Thyroid gland (tissue), 4 donors: ENCODE data around the gene FAM83C.
"Not testable (repeated sequence)": the region's sequence is repeated elsewhere in the genome, so short reads cannot be mapped to it uniquely, and the experiment has no call there.

Source experiments
- POLR2A ChIP-seq, 2 donors: fragments of 450-650 bp; IDR thresholded peaks; one replicate each; pipeline ENCODE4 v1.6.1; 2017; ENCODE audit warnings: antibody characterized with exemption in 2 of 2, mild to moderate bottlenecking in 2 of 2, moderate library complexity in 1 of 2
- TF ChIP-seq, protein P1 (sequence below), 6 experiments: fragments of 200-600 bp in 3 of 6; fragments of 450-650 bp in 3 of 6; sonication (generic) in 3 of 6; IDR thresholded peaks; one replicate each; pipeline ENCODE4 v1.5.1; 2016 to 2019; ENCODE audit warnings: antibody characterized with exemption in 6 of 6, mild to moderate bottlenecking in 2 of 6, inconsistent platforms in 1 of 6, moderate library complexity in 1 of 6

DNA sequence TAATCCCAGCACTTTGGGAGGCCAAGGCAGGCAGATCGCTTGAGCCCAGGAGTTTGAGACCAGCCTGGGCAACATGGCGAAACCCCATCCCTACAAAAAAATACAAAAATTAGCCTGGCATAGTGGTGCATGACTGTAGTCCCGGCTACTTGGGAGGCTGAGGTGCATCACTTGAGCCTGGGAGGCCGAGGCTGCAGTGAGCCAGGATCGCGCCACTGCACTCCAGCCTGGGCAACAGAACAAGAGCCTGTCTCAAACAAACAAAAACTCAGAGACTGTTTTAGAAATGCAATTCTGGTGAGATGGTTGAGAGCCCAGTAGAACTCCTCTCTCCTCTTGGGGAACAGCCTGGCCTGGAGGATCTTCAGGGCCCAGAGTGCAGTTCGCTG lies 23.4 kb upstream of the FAM83C start:
- TF ChIP-seq, protein P1, sequence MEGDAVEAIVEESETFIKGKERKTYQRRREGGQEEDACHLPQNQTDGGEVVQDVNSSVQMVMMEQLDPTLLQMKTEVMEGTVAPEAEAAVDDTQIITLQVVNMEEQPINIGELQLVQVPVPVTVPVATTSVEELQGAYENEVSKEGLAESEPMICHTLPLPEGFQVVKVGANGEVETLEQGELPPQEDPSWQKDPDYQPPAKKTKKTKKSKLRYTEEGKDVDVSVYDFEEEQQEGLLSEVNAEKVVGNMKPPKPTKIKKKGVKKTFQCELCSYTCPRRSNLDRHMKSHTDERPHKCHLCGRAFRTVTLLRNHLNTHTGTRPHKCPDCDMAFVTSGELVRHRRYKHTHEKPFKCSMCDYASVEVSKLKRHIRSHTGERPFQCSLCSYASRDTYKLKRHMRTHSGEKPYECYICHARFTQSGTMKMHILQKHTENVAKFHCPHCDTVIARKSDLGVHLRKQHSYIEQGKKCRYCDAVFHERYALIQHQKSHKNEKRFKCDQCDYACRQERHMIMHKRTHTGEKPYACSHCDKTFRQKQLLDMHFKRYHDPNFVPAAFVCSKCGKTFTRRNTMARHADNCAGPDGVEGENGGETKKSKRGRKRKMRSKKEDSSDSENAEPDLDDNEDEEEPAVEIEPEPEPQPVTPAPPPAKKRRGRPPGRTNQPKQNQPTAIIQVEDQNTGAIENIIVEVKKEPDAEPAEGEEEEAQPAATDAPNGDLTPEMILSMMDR (IDR thresholded peaks at IDR 0.05), result not testable (repeated sequence)
- not testable (repeated sequence) for TF ChIP-seq POLR2A (IDR thresholded peaks at IDR 0.05)
